Muscle layer of colon (tissue), 2 donors: ENCODE data around the gene RGS4.

Experiments
- H3K27ac ChIP-seq: one replicate; pipeline ENCODE4 v1.7.0; 2013; ENCODE audit warnings: low read depth, mild to moderate bottlenecking, low read length, moderate library complexity
- H3K27me3 ChIP-seq, 2 donors: one replicate each; pipeline ENCODE4 v1.7.0; 2013; ENCODE audit warnings: low read length in 2 of 2, mild to moderate bottlenecking in 2 of 2; ENCODE audit not compliant: insufficient read depth in 2 of 2, control insufficient read depth in 1 of 2
- H3K36me3 ChIP-seq: one replicate; pipeline ENCODE4 v1.7.0; 2013; ENCODE audit warnings: mild to moderate bottlenecking, low read length; ENCODE audit not compliant: insufficient read depth
- H3K4me1 ChIP-seq: one replicate; pipeline ENCODE4 v1.7.0; 2013; ENCODE audit warnings: mild to moderate bottlenecking, low read length; ENCODE audit not compliant: insufficient read depth
- H3K4me3 ChIP-seq, 2 donors: one replicate each; pipeline ENCODE4 v1.7.0; 2013; ENCODE audit warnings: low read length in 2 of 2, low read depth in 1 of 2, mild to moderate bottlenecking in 1 of 2, moderate library complexity in 1 of 2
- H3K9ac ChIP-seq: one replicate; pipeline ENCODE4 v1.7.0; 2013; ENCODE audit warnings: low read length
- H3K9me3 ChIP-seq: one replicate; pipeline ENCODE4 v1.7.0; 2013; ENCODE audit warnings: mild to moderate bottlenecking, low read length
- donor health status: abdominal sarcoma.
- donor health status: Adenocarcinoma of cecum.

The RGS4 gene

DNA sequence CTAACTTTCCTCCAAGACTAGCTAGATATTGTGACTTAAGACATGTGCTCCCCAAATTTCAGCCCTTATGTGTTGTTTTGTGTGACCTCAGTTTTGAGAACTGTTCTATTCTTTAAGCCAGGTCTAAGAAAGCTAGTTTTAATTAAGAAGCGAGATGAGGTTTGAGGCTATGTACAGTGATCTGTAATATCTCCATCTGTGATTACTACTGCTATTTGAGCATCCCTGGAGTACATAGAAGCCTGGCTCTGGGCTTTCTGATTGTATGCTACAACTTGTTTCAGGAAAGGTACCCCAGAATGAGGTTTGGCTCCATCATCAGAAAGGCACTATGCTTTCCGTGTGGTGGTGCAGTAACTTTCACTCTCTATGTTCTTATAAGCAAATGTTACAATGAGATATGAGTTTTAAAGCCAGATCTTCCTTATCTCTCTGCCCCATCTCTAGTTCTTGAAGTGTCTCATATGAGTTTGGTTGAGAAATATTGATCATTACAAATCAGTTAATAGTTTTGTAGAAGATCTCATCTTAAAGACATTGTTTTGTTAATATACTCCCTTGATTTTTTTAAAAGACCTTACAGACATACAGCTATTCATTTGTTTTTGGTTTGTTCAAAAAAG lies 605 bp downstream of the RGS4 start:
- Histone ChIP-seq H3K27me3 (no peaks in the 10 kb centered on the region), H3K4me3 (peak overlapping the region; percentile 9 to 43), H3K9ac (no peak overlapping the region), H3K27ac (peak overlapping the region; percentile 74), H3K4me1 (peaks cover 6% of the 10 kb centered on the region), H3K36me3 (no peaks in the 10 kb centered on the region), H3K9me3 (no peaks in the 10 kb centered on the region)

DNA sequence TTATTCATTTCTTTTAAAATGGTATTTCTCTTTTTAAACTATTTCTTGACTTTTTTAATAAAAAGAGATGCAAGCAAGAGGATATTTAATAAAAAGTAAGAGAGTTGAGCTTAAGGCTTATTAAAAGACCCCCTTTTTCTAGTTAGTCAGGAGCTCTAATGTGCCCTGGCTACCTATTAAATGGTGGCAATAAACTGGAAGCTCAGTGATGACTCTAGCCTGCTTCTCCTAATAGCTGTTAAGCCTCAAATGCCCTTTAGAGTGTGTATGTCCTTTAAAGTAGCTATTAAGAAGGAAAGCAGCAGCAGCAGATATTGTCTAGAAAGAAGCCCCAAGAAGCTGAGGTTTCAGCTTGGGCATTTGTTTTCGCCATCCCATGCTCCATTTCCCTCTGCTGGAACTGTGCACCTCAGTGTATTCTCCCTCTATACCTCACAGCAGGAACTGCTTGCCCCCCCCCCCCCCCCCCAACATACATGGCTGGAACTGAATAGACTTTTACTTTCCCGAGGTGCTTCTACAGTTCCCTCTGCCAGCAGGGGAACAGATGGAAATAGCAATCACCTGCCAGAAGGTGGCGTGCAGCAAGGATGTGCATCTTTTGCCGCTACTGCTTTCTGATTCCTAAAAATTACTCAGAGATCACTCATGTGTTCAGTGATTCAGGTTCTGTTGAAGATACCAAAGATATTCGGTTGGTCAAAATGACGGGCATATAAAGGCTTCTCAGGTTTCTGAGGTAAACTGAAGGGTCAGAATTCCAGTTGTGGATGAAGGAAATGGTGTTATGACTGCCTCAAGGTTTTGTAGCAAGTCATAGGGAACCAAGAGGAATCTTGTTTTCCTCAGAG lies 2.5 kb downstream of the RGS4 start:
- H3K27me3 ChIP-seq: no peaks in the 10 kb centered on the region
- no peaks in the 10 kb centered on the region for H3K9me3 ChIP-seq
- peak overlapping the region; percentile 48 for H3K27ac ChIP-seq
- H3K4me1 ChIP-seq: peaks cover 6% of the 10 kb centered on the region
- H3K9ac ChIP-seq: no peak overlapping the region
- no peaks in the 10 kb centered on the region for H3K36me3 ChIP-seq
- peak overlapping the region in 1 of 2 donors; percentile 29 for H3K4me3 ChIP-seq

DNA sequence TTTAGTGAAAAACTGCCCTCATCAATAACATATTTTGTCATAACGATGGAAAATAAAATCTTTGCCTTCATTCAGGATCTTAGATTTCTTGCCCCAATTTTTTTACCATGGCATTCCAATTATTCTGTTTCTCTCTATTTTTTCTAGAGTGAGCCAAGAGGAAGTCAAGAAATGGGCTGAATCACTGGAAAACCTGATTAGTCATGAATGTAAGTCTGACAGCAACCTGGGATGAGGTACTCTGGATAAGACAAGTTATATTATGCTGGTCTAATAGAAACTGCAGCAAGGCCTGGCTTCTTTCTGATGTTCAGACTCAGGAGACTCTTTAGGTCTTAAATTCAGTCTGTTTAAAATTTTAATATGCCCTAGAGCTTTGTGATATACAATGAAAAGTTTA lies 3.5 kb downstream of the RGS4 start:
- no peaks in the 10 kb centered on the region for H3K36me3 ChIP-seq
- no peaks in the 10 kb centered on the region for H3K27me3 ChIP-seq
- no peak overlapping the region for H3K9ac ChIP-seq
- no peaks in the 10 kb centered on the region for H3K9me3 ChIP-seq
- no peak overlapping the region for H3K27ac ChIP-seq
- peaks cover 6% of the 10 kb centered on the region for H3K4me1 ChIP-seq
- H3K4me3 ChIP-seq: no peak overlapping the region

DNA sequence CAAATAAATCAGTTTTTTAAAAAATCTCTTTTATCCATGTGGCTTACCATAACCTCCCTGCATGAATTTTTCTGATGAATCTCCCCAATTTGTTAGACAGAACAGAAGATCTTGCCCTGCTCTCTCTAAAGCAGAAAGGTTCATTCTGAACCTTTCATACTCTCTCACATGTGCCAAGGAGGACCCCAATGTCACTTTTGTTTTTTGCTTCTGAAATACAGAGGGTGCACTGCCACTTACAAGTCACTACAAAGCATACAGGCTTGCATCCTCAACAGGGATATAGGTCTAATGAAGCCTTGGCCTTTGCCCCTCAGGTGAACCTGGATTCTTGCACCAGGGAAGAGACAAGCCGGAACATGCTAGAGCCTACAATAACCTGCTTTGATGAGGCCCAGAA lies 4.8 kb downstream of the RGS4 start:
- H3K27ac ChIP-seq: no peak overlapping the region
- H3K4me1 ChIP-seq: peaks cover 6% of the 10 kb centered on the region

DNA sequence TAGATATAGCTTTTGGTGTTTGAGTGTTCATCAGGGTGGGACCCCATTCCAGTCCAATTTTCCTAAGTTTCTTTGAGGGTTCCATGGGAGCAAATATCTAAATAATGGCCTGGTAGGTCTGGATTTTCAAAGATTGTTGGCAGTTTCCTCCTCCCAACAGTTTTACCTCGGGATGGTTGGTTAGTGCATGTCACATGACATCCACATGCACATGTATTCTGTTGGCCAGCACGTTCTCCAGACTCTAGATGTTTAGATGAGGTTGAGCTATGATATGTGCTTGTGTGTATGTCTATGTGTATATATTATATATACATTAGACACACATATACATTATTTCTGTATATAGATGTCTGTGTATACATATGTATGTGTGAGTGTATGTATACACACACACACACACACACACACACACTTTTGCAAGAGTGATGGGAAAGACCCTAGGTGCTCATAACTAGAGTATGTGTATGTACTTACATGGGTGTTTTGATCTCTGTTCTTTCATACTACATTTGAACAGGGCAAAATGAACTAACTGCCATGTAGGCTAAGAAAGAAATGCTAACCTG lies 5.6 kb downstream of the RGS4 start:
- Histone ChIP-seq H3K27me3 (no peaks in the 10 kb centered on the region), H3K27ac (no peak overlapping the region), H3K4me1 (peaks cover under 1% of the 10 kb centered on the region), H3K4me3 (no peak overlapping the region), H3K36me3 (no peaks in the 10 kb centered on the region), H3K9me3 (no peaks in the 10 kb centered on the region), H3K9ac (no peak overlapping the region)

More for the DNA sequence above, 4.8 kb downstream of the RGS4 start:
- Histone ChIP-seq H3K27me3 (no peaks in the 10 kb centered on the region), H3K36me3 (no peaks in the 10 kb centered on the region), H3K4me3 (no peak overlapping the region), H3K9ac (no peak overlapping the region), H3K9me3 (no peaks in the 10 kb centered on the region)

DNA sequence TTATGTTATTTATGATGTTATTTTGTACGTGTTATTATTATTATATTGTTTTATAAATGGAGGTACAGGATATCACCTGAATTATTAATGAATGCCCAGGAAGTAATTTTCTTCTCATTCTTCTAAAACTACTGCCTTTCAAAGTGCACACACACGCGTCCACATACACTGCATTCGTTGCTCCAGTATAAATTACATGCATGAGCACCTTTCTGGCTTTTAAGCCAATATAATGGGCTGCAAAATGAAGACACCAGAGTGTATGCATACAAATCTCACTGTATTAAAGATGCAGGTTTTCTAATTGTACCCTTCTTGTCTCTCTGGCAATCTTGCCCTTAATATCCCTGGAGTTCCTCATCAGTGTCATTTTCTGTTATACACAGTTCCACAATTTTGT lies 6.9 kb downstream of the RGS4 start:
- H3K4me3 ChIP-seq: no peak overlapping the region
- no peaks in the 10 kb centered on the region for H3K4me1 ChIP-seq
- H3K9ac ChIP-seq: no peak overlapping the region
- H3K27ac ChIP-seq: no peak overlapping the region
- H3K9me3 ChIP-seq: no peaks in the 10 kb centered on the region
- H3K36me3 ChIP-seq: no peaks in the 10 kb centered on the region
- no peaks in the 10 kb centered on the region for H3K27me3 ChIP-seq

DNA sequence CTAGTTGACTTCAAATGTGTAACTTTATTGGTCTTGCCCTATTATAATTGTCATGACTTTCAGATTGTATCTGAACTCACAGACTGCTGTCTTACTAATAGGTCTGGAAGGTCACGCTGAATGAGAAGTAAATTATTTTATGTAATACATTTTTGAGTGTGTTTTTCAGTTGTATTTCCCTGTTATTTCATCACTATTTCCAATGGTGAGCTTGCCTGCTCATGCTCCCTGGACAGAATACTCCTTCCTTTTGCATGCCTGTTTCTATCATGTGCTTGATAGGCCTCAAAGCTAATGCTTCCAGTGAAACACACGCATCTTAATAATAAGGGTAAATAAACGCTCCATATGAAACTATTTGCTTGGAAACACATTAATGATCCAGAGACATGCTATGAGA lies 7.3 kb downstream of the RGS4 start:
- no peak overlapping the region for H3K9ac ChIP-seq
- no peaks in the 10 kb centered on the region for H3K36me3 ChIP-seq
- no peaks in the 10 kb centered on the region for H3K9me3 ChIP-seq
- no peaks in the 10 kb centered on the region for H3K4me1 ChIP-seq
- H3K4me3 ChIP-seq: no peak overlapping the region
- H3K27me3 ChIP-seq: no peaks in the 10 kb centered on the region
- no peak overlapping the region for H3K27ac ChIP-seq

DNA sequence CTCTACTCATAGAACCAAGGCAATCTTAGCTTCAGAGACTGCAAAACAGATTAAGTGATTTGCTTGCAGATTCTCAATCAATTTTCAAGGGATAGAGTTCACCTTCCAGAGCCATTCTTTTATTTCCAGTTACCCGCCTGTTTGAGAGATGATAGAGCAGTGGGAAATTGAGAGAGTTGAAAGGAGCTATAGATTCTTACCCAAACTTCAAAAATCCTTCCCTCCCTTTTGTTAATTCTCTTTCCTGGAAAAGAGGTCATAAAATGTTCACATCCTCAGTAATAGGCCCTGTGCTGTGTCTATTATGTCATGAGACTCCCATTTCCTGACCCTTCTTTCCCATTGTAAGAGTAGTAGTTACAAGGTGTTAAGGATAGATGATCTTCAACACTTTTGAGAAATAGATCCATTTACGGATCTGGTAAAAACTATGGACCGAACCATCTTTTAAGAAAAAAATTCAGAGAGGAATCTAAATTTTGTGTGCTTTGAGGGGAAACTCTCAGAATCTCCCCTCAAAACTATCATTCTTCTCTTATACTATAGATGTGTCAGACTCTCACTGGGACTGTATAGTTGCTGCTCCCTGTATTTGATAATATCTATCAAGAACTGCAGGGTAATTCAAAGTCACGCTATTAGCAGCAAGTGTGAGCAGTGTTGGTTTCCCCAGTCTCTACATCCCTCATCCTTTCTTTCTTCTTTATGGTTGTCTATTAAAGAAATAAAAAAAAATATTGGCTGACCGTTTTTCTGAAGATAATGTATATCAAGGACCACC lies 8.0 kb downstream of the RGS4 start:
- H3K36me3 ChIP-seq: no peaks in the 10 kb centered on the region
- H3K27ac ChIP-seq: no peak overlapping the region
- H3K4me1 ChIP-seq: no peaks in the 10 kb centered on the region
- no peak overlapping the region for H3K4me3 ChIP-seq
- no peak overlapping the region for H3K9ac ChIP-seq
- H3K9me3 ChIP-seq: no peaks in the 10 kb centered on the region
- H3K27me3 ChIP-seq: no peaks in the 10 kb centered on the region

DNA sequence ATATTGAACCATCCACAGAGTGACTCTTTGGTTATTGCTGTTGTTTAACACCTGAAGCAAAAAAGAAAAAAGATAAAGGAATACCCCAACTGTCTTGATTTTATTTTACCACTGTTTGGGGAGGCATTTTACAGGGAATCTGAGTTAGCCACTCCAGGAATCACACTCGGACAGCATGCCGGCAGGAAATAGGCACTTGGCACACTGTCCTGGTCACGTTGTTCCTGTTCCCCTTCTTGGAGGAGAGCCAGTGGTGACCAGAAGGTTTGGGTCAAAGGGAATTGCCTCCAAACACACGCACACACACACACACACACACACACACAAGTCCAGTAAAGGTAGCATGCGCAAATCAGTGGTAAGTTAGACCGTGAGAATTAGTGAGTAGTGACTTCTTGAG lies 13.8 kb downstream of the RGS4 start:
- H3K27me3 ChIP-seq: no peaks in the 10 kb centered on the region
- H3K9me3 ChIP-seq: no peaks in the 10 kb centered on the region
- H3K27ac ChIP-seq: no peak overlapping the region
- H3K4me1 ChIP-seq: peaks cover 8% of the 10 kb centered on the region
- H3K4me3 ChIP-seq: no peak overlapping the region
- no peaks in the 10 kb centered on the region for H3K36me3 ChIP-seq
- H3K9ac ChIP-seq: no peak overlapping the region

DNA sequence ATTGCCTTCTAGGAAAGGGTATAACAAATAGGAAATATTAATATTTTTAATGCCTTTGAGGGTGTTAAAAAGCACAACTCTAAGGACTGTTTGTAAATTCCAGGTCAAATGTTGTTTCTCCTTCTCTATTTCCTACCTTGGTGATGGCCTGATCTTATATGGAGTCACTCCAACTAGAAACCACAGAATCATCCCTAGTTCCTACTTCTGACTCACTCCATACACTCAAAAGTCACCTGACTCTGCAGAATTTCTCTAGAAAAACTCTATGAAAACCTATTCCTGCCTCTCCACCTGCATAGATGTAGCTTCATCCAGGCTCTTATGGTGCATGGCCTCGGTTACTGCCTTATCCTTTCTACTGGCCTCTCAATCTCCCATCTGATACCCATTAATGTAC lies 14.5 kb downstream of the RGS4 start:
- Histone ChIP-seq H3K9ac (no peak overlapping the region), H3K27me3 (no peaks in the 10 kb centered on the region), H3K4me1 (peaks cover 8% of the 10 kb centered on the region), H3K27ac (no peak overlapping the region), H3K4me3 (no peak overlapping the region), H3K36me3 (no peaks in the 10 kb centered on the region), H3K9me3 (no peaks in the 10 kb centered on the region)

DNA sequence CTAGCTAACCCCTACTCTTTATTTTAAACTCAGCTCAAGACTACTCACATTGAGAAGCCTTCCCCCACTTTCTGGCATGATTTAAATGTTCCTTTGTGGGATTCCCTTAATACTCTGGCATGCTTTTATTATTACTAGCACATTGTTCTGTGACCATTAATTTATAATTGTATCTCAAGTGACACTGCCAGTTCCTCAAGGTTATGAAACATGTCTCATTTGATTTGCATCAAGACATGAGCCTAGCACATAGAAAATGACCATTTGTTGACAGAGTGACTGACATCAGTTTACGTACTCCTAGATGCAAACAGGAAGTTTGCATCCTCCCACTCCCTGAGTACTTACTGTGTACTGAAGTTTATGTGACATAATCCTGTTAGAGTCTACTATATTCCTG lies 15.2 kb downstream of the RGS4 start:
- H3K9ac ChIP-seq: no peak overlapping the region
- no peak overlapping the region for H3K27ac ChIP-seq
- H3K4me3 ChIP-seq: no peak overlapping the region
- H3K36me3 ChIP-seq: no peaks in the 10 kb centered on the region
- H3K4me1 ChIP-seq: peaks cover 8% of the 10 kb centered on the region
- no peaks in the 10 kb centered on the region for H3K9me3 ChIP-seq
- H3K27me3 ChIP-seq: no peaks in the 10 kb centered on the region
